H9 (cell line): ENCODE measurements around the gene GNPAT. TPM values are rescaled to one million over a fixed set of nuclear protein-coding genes. Genes with fewer than 3 reads are reported as not detected.

Experiments
- DNase-seq: peaks from one replicate; pipeline ENCODE4 v3.0.0-alpha.2; 2017
- H2AFZ ChIP-seq: one replicate; pipeline ENCODE4 v1.6.1; 2013; ENCODE audit warnings: mild to moderate bottlenecking, low read length, control low read depth, moderate library complexity
- H2AK5ac ChIP-seq: 2 replicates; pipeline ENCODE4 v1.6.1; 2013; ENCODE audit warnings: low read length, control low read depth, mixed read lengths; ENCODE audit not compliant: insufficient read length
- H2BK120ac ChIP-seq: one replicate; pipeline ENCODE4 v1.6.1; 2013; ENCODE audit warnings: low read depth, mild to moderate bottlenecking, low read length, control low read depth, inconsistent platforms; ENCODE audit not compliant: poor library complexity, severe bottlenecking
- H2BK12ac ChIP-seq: 2 replicates; pipeline ENCODE4 v1.6.1; 2013; ENCODE audit warnings: low read length, control low read depth, mixed read lengths, low read depth; ENCODE audit not compliant: insufficient read length
- H2BK15ac ChIP-seq: 2 replicates; pipeline ENCODE4 v1.6.1; 2013; ENCODE audit warnings: low read depth, low read length, control low read depth
- H2BK20ac ChIP-seq: one replicate; pipeline ENCODE4 v1.6.1; 2013; ENCODE audit warnings: low read depth, mild to moderate bottlenecking, low read length, control low read depth, inconsistent platforms; ENCODE audit not compliant: poor library complexity, severe bottlenecking
- H2BK5ac ChIP-seq: 2 replicates; pipeline ENCODE4 v1.6.1; 2013; ENCODE audit warnings: low read length, control low read depth, mixed read lengths; ENCODE audit not compliant: insufficient read length
- H3K14ac ChIP-seq: 2 replicates; pipeline ENCODE4 v1.6.1; 2013; ENCODE audit warnings: low read length, control low read depth; ENCODE audit not compliant: insufficient read depth
- H3K18ac ChIP-seq: 2 replicates; pipeline ENCODE4 v1.6.1; 2013; ENCODE audit warnings: low read depth, mild to moderate bottlenecking, mixed read lengths, low read length, control low read depth; ENCODE audit not compliant: insufficient read length
- H3K23ac ChIP-seq: 2 replicates; pipeline ENCODE4 v1.6.1; 2013; ENCODE audit warnings: low read length, control low read depth, mixed read lengths, low read depth; ENCODE audit not compliant: insufficient read length
- H3K23me2 ChIP-seq: 2 replicates; pipeline ENCODE4 v1.6.1; 2013; ENCODE audit warnings: low read depth, mild to moderate bottlenecking, mixed read lengths, low read length, control low read depth; ENCODE audit not compliant: insufficient read length, poor library complexity, severe bottlenecking
- H3K27ac ChIP-seq: 2 replicates; pipeline ENCODE4 v1.5.1; 2013; ENCODE audit warnings: low read length, control low read depth, mixed read lengths, low read depth; ENCODE audit not compliant: insufficient read length
- H3K27me3 ChIP-seq: 2 replicates; pipeline ENCODE4 v1.6.1; 2013; ENCODE audit warnings: low read length, control low read depth, inconsistent platforms; ENCODE audit not compliant: insufficient read depth
- H3K4ac ChIP-seq: 2 replicates; pipeline ENCODE4 v1.6.1; 2013; ENCODE audit warnings: low read depth, mild to moderate bottlenecking, control low read depth, inconsistent platforms, low read length, moderate library complexity
- H3K4me1 ChIP-seq: 2 replicates; pipeline ENCODE4 v1.6.1; 2013; ENCODE audit warnings: low read length, control low read depth, inconsistent platforms; ENCODE audit not compliant: insufficient read depth
- H3K4me2 ChIP-seq: 2 replicates; pipeline ENCODE4 v1.6.1; 2013; ENCODE audit warnings: low read length, control low read depth, mixed read lengths; ENCODE audit not compliant: insufficient read length, insufficient read depth
- H3K56ac ChIP-seq: 2 replicates; pipeline ENCODE4 v1.6.1; 2013; ENCODE audit warnings: low read depth, mild to moderate bottlenecking, mixed read lengths, low read length, control low read depth; ENCODE audit not compliant: insufficient read length
- H3K79me1 ChIP-seq: 2 replicates; pipeline ENCODE4 v1.6.1; 2013; ENCODE audit warnings: low read depth, mild to moderate bottlenecking, moderate library complexity, low read length, control low read depth, inconsistent platforms; ENCODE audit not compliant: insufficient read depth, poor library complexity, severe bottlenecking
- H3K79me2 ChIP-seq: 2 replicates; pipeline ENCODE4 v1.6.1; 2013; ENCODE audit warnings: low read length, control low read depth, inconsistent platforms; ENCODE audit not compliant: insufficient read depth
- H3K9ac ChIP-seq: 2 replicates; pipeline ENCODE4 v1.6.1; 2013; ENCODE audit warnings: low read length, control low read depth, mixed read lengths; ENCODE audit not compliant: insufficient read length; ENCODE audit errors: extremely low read depth
- H3K9me3 ChIP-seq: one replicate; pipeline ENCODE4 v1.6.1; 2013; ENCODE audit warnings: low read depth, low read length, inconsistent platforms; ENCODE audit not compliant: control insufficient read depth
- H3T11ph ChIP-seq: one replicate; pipeline ENCODE4 v1.6.1; 2013; ENCODE audit warnings: mild to moderate bottlenecking, low read length, control low read depth, inconsistent platforms
- H4K20me1 ChIP-seq: one replicate; pipeline ENCODE4 v1.6.1; 2013; ENCODE audit not compliant: control insufficient read depth, insufficient read length, insufficient read depth
- H4K5ac ChIP-seq: 2 replicates; pipeline ENCODE4 v1.6.1; 2013; ENCODE audit warnings: low read depth, mild to moderate bottlenecking, mixed read lengths, low read length, control low read depth; ENCODE audit not compliant: insufficient read length
- H4K8ac ChIP-seq: replicated peaks from 2 replicates; pipeline ENCODE4 v1.6.1; 2013; ENCODE audit warnings: low read length, control low read depth, mixed read lengths, low read depth; ENCODE audit not compliant: insufficient read length
- H4K91ac ChIP-seq: 2 replicates; pipeline ENCODE4 v1.6.1; 2013; ENCODE audit warnings: low read depth, mild to moderate bottlenecking, moderate library complexity, mixed read lengths, low read length, control low read depth; ENCODE audit not compliant: insufficient read length
- H3K27ac Mint-ChIP-seq, 3 experiments: 2 replicates in 2 of 3; 3 replicates in 1 of 3; pipeline ENCODE4 v1.8.0; 2020 to 2021; ENCODE audit warnings: mixed read lengths in 3 of 3, mild to moderate bottlenecking in 1 of 3, moderate library complexity in 1 of 3
- H3K27me3 Mint-ChIP-seq: 2 replicates; pipeline ENCODE4 v1.8.0; 2021; ENCODE audit warnings: low read depth, mild to moderate bottlenecking, moderate library complexity, mixed read lengths
- H3K36me3 Mint-ChIP-seq, 3 experiments: 2 replicates in 2 of 3; 3 replicates in 1 of 3; pipeline ENCODE4 v1.8.0; 2020 to 2021; ENCODE audit warnings: low read depth in 3 of 3, mixed read lengths in 3 of 3; ENCODE audit not compliant: insufficient read depth in 1 of 3
- H3K4me1 Mint-ChIP-seq, 2 experiments: 2 replicates each; pipeline ENCODE4 v1.8.0; 2020; ENCODE audit warnings: mixed read lengths in 2 of 2
- H3K4me3 Mint-ChIP-seq, 2 experiments: 2 replicates in 1 of 2; 3 replicates in 1 of 2; pipeline ENCODE4 v1.8.0; 2020 to 2021; ENCODE audit warnings: mild to moderate bottlenecking in 2 of 2, mixed read lengths in 2 of 2, moderate library complexity in 1 of 2
- H3K9me3 Mint-ChIP-seq, 2 experiments: 2 replicates in 1 of 2; 3 replicates in 1 of 2; pipeline ENCODE4 v1.8.0; 2020; ENCODE audit warnings: mild to moderate bottlenecking in 2 of 2, mixed read lengths in 2 of 2, moderate library complexity in 1 of 2
- CTCF ChIP-seq: fragments of 200-600 bp; sonication (generic); conservative IDR thresholded peaks from 3 replicates; pipeline ENCODE4 v1.8.0; 2021; ENCODE audit warnings: antibody characterized with exemption, mild to moderate bottlenecking
- WGBS: extraction: QIAGEN DNeasy Blood & Tissue Kit; methylation state at CpG from one replicate; pipeline ENCODE4 v1.1.7; 2013; ENCODE audit warnings: missing lambda C conversion rate, low lambda C conversion rate, mixed read lengths; ENCODE audit not compliant: insufficient read length; ENCODE audit errors: extremely low coverage; 5-methylcytosine and 5-hydroxymethylcytosine counted together
- total RNA-seq: library from RNA; stranded (reverse); gene quantifications from 2 replicates; pipeline ENCODE4 v1.2.1, GENCODE V29; 2021

Gene GNPAT
- total RNA-seq, 1 experiment from 2014 or later: 38.1 TPM

- no CpG with 5 or more reads among the region's 8 CpGs for WGBS
- Histone ChIP-seq H3K4ac (no peak overlapping the region), H4K8ac (no peak overlapping the region), H3K4me2 (no peak overlapping the region), H2BK120ac (no peak overlapping the region), H2BK15ac (no peak overlapping the region), H3K4me1 (no peaks in the 10 kb centered on the region), H3K79me2 (no peaks in the 10 kb centered on the region), H3K9me3 (no peaks in the 10 kb centered on the region), H3K56ac (no peak overlapping the region), H3K23me2 (no peaks in the 10 kb centered on the region), H3K79me1 (no peaks in the 10 kb centered on the region), H3K9ac (no peak overlapping the region), H3K27ac (no peak overlapping the region), H2AFZ (no peak overlapping the region), H4K20me1 (no peaks in the 10 kb centered on the region), H3K14ac (no peak overlapping the region), H2BK20ac (no peak overlapping the region), H3K18ac (no peak overlapping the region), H2BK12ac (no peak overlapping the region), H2AK5ac (no peak overlapping the region), H3K23ac (no peak overlapping the region), H2BK5ac (no peak overlapping the region), H4K5ac (no peak overlapping the region), H3T11ph (no peak overlapping the region), H4K91ac (no peak overlapping the region), H3K27me3 (no peaks in the 10 kb centered on the region; the same call in 1 of the 2 replicates)
- H3K9me3 Mint-ChIP-seq: peaks cover under 1 to 2% of the 10 kb centered on the region in 2 experiments; a peak in 4 of 5 replicates
- no peak for TF ChIP-seq CTCF
- peaks cover 0 to under 1% (median 0%) of the 10 kb centered on the region in 3 experiments; a peak in 1 of 7 replicates for H3K36me3 Mint-ChIP-seq
- H3K27ac Mint-ChIP-seq: no peak overlapping the region
- H3K4me3 Mint-ChIP-seq: no peak overlapping the region
- DNase-seq: no peak
- peaks cover 5 to 8% of the 10 kb centered on the region in 2 experiments for H3K4me1 Mint-ChIP-seq
- peaks cover 99% of the 10 kb centered on the region for H3K27me3 Mint-ChIP-seq
These were observed 46.0 kb upstream of the GNPAT start for GRCh38 chr1:231194843-231195516.
